Neutrophil (primary cell): ENCODE data around the gene CSNK1D.

Source experiments
- H3K27ac ChIP-seq: fragments of 200-600 bp; sonication (generic); 2 replicates; pipeline ENCODE4 v1.5.1; 2016; ENCODE audit warnings: mild to moderate bottlenecking, moderate library complexity
- H3K27me3 ChIP-seq: fragments of 200-600 bp; sonication (generic); 2 replicates; pipeline ENCODE4 v1.6.0; 2016; ENCODE audit warnings: mild to moderate bottlenecking
- H3K36me3 ChIP-seq: fragments of 200-600 bp; sonication (generic); 2 replicates; pipeline ENCODE4 v1.5.1; 2017
- H3K4me1 ChIP-seq, 2 experiments: fragments of 200-600 bp in 1 of 2; sonication (generic) in 1 of 2; 1 replicate in 1 of 2; 2 replicates in 1 of 2; pipeline versions ENCODE4 v1.5.1 to v1.6.1; 2013 to 2016; ENCODE audit warnings: low read depth in 1 of 2, low read length in 1 of 2, mild to moderate bottlenecking in 1 of 2, moderate library complexity in 1 of 2; ENCODE audit not compliant: control insufficient read depth in 1 of 2, insufficient read depth in 1 of 2
- H3K4me3 ChIP-seq, 2 experiments: fragments of 200-600 bp in 1 of 2; sonication (generic) in 1 of 2; 1 replicate in 1 of 2; 2 replicates in 1 of 2; pipeline ENCODE4 v1.5.1; 2013 to 2016; ENCODE audit warnings: low read depth in 1 of 2, low read length in 1 of 2, mild to moderate bottlenecking in 1 of 2, moderate library complexity in 1 of 2
- H3K9me3 ChIP-seq: fragments of 200-600 bp; sonication (generic); 2 replicates; pipeline ENCODE4 v1.5.1; 2016
- CTCF ChIP-seq: fragments of 200-600 bp; sonication (generic); IDR thresholded peaks from 2 replicates; pipeline ENCODE4 v1.5.1; 2016; ENCODE audit warnings: antibody characterized with exemption

The CSNK1D gene

GRCh38 chr17:82276938-82277337 is 3.4 kb upstream of the CSNK1D start:
- Histone ChIP-seq H3K4me1 (peaks cover 66 to 74% of the 10 kb centered on the region in 2 experiments), H3K9me3 (no peaks in the 10 kb centered on the region), H3K27me3 (no peaks in the 10 kb centered on the region), H3K4me3 (no peak overlapping the region), H3K27ac (peak overlapping the region; percentile 97), H3K36me3 (peaks cover 8% of the 10 kb centered on the region)
- TF ChIP-seq CTCF = no peak

- H3K4me3 ChIP-seq = no peak overlapping the region
- H3K4me1 ChIP-seq = peaks cover 68 to 78% of the 10 kb centered on the region in 2 experiments
- no peak for TF ChIP-seq CTCF
- H3K27me3 ChIP-seq = no peaks in the 10 kb centered on the region
- H3K27ac ChIP-seq = no peak overlapping the region
- H3K36me3 ChIP-seq = peaks cover 24% of the 10 kb centered on the region
- no peaks in the 10 kb centered on the region for H3K9me3 ChIP-seq
Measured at GRCh38 chr17:82275326-82275725, 1.8 kb upstream of the CSNK1D start.

- Histone ChIP-seq H3K36me3 (peaks cover 34% of the 10 kb centered on the region), H3K4me3 (peak overlapping the region; percentile 78 to 99)
- no peak for TF ChIP-seq CTCF
Measured at GRCh38 chr17:82274134-82275020, 877 bp upstream of the CSNK1D start.

GRCh38 chr17:82272495-82273326 is 789 bp downstream of the CSNK1D start:
- no peak for TF ChIP-seq CTCF
- H3K4me3 ChIP-seq = peak overlapping the region; percentile 78 to 99
- peak overlapping the region; percentile 100 for H3K27ac ChIP-seq
- H3K36me3 ChIP-seq = peaks cover 41% of the 10 kb centered on the region
- no peaks in the 10 kb centered on the region for H3K27me3 ChIP-seq
- no peaks in the 10 kb centered on the region for H3K9me3 ChIP-seq
- peaks cover 65 to 66% of the 10 kb centered on the region in 2 experiments for H3K4me1 ChIP-seq

More at GRCh38 chr17:82274134-82275020, 877 bp upstream of the CSNK1D start:
- Histone ChIP-seq H3K27ac (peak overlapping the region; percentile 100), H3K9me3 (no peaks in the 10 kb centered on the region), H3K27me3 (no peaks in the 10 kb centered on the region), H3K4me1 (peaks cover 68 to 77% of the 10 kb centered on the region in 2 experiments)

- no peak for TF ChIP-seq CTCF
- Histone ChIP-seq H3K36me3 (peaks cover 54% of the 10 kb centered on the region), H3K9me3 (no peaks in the 10 kb centered on the region), H3K4me3 (peak overlapping the region; percentile 78 to 99), H3K27me3 (no peaks in the 10 kb centered on the region), H3K4me1 (peaks cover 67 to 72% of the 10 kb centered on the region in 2 experiments), H3K27ac (peak overlapping the region; percentile 100)
Measured at GRCh38 chr17:82271401-82271800, 2.1 kb downstream of the CSNK1D start.
